Bronchial epithelial cell (primary cell): Measurements from ENCODE around the gene UNC5CL. TPM values are rescaled to one million over a fixed set of nuclear protein-coding genes. Genes with fewer than 3 reads are reported as not detected.
A peak's percentile ranks its signal among the peaks of the same experiment; 100 is the strongest.
"Not testable (repeated sequence)": the region's sequence is repeated elsewhere in the genome, so short reads cannot be mapped to it uniquely, and the experiment has no call there.

Experiments
- DNase-seq: peaks from one replicate; pipeline ENCODE4 v3.0.0-alpha.2; 2010; ENCODE audit warnings: low read depth
- FAIRE-seq: peaks from 2 replicates; lab custom pipeline; 2011; peaks lifted over from hg19 to GRCh38; lab: Jason Lieb, UNC
- H3K27me3 ChIP-seq: 2 replicates; pipeline ENCODE4 v1.5.1; 2011; ENCODE audit warnings: low read length; ENCODE audit not compliant: control insufficient read depth, insufficient read depth
- H3K36me3 ChIP-seq: 2 replicates; pipeline ENCODE4 v1.5.1; 2011; ENCODE audit warnings: low read length; ENCODE audit not compliant: control insufficient read depth, insufficient read depth
- H3K4me3 ChIP-seq: 2 replicates; pipeline ENCODE4 v1.5.1; 2011; ENCODE audit warnings: mild to moderate bottlenecking, low read depth, low read length, control low read depth
- CTCF ChIP-seq: IDR thresholded peaks from 2 replicates; pipeline ENCODE4 v1.5.1; 2011; ENCODE audit warnings: mild to moderate bottlenecking, moderate library complexity, low read length, control low read depth, inconsistent platforms; ENCODE audit not compliant: insufficient read depth, severe bottlenecking
- total RNA-seq: library from RNA; depleted of rRNA; stranded (reverse); fragments of >200 nt; gene quantifications from 2 replicates; pipeline ENCODE4 v1.2.1, GENCODE V29; 2014

UNC5CL gene
- total RNA-seq, 1 donor from 2014 or later: 0.26 TPM

- DNase-seq (no peak), FAIRE-seq (no peak)
- H3K27me3 ChIP-seq: no peaks in the 10 kb centered on the region
- no peak for TF ChIP-seq CTCF
- H3K4me3 ChIP-seq: no peak overlapping the region
- no peaks in the 10 kb centered on the region for H3K36me3 ChIP-seq
Measured at GRCh38 chr6:41014780-41015179, 24.2 kb downstream of the UNC5CL start.

- peaks cover 2% of the 10 kb centered on the region for H3K27me3 ChIP-seq
- no peak overlapping the region for H3K4me3 ChIP-seq
- no peak for TF ChIP-seq CTCF
- no peak for FAIRE-seq
- DNase-seq: no peak
- no peaks in the 10 kb centered on the region for H3K36me3 ChIP-seq
Measured at GRCh38 chr6:41013466-41014153, 25.4 kb downstream of the UNC5CL start.

GRCh38 chr6:41011673-41012072 is 27.3 kb downstream of the UNC5CL start:
- peak; percentile 83 for FAIRE-seq
- no peak for DNase-seq
- TF ChIP-seq CTCF: no peak
- H3K27me3 ChIP-seq: peaks cover 3% of the 10 kb centered on the region
- H3K4me3 ChIP-seq: no peak overlapping the region
- no peaks in the 10 kb centered on the region for H3K36me3 ChIP-seq

GRCh38 chr6:41009669-41010068 is 29.4 kb downstream of the UNC5CL start:
- no peak for TF ChIP-seq CTCF
- FAIRE-seq (no peak), DNase-seq (no peak)
- Histone ChIP-seq H3K4me3 (no peak overlapping the region), H3K36me3 (no peaks in the 10 kb centered on the region), H3K27me3 (peaks cover 3% of the 10 kb centered on the region)

- no peak for FAIRE-seq
- Histone ChIP-seq H3K4me3 (no peak overlapping the region), H3K36me3 (no peaks in the 10 kb centered on the region), H3K27me3 (peaks cover 3% of the 10 kb centered on the region)
- TF ChIP-seq CTCF: no peak
- no peak for DNase-seq
Measured at GRCh38 chr6:41008011-41008410, 31.0 kb downstream of the UNC5CL start.

GRCh38 chr6:41006980-41007379 is 32.0 kb downstream of the UNC5CL start:
- not testable (repeated sequence) for H3K36me3 ChIP-seq, H3K27me3 ChIP-seq, DNase-seq, H3K4me3 ChIP-seq, FAIRE-seq
